Mammary epithelial cell (primary cell): Measurements from ENCODE around the gene DBF4B.

Experiments used
- CTCF ChIP-seq, 2 donors: IDR thresholded peaks in 1 of 2; conservative IDR thresholded peaks in 1 of 2; 2 replicates each; pipeline ENCODE4 v1.5.1; 2011 to 2012; ENCODE audit warnings: inconsistent platforms in 2 of 2, low read length in 2 of 2, mild to moderate bottlenecking in 2 of 2, control low read depth in 1 of 2, low read depth in 1 of 2; ENCODE audit not compliant: insufficient read depth in 1 of 2; ENCODE audit errors: extremely low read depth in 1 of 2
- EZH2 ChIP-seq: IDR thresholded peaks from 2 replicates; pipeline ENCODE4 v1.6.1; 2012; ENCODE audit warnings: low read length, inconsistent platforms, borderline replicate concordance

GRCh38 chr17:44673893-44674292 is 34.6 kb upstream of the DBF4B start:
- TF ChIP-seq CTCF (conservative IDR thresholded peaks at IDR 0.05 in 1 of 2, IDR thresholded peaks at IDR 0.05 in 1 of 2; ENCODE audit: extremely low read depth in 1 of 2, insufficient read depth in 1 of 2, low read depth in 1 of 2, low read length in 2 of 2) = no peak
- TF ChIP-seq EZH2 = no peak
